Measurements from ENCODE around the gene IL17C.

Gene IL17C

GRCh38 chr16:88627531-88628411 lies 10.6 kb upstream of the IL17C start:
- Histone ChIP-seq H3K4me1 (no peaks in the 10 kb centered on the region), H3K4me3 (no peak overlapping the region), H3K36me3 (replicated peaks) (peaks cover 72% of the 10 kb centered on the region), H3K9me3 (no peaks in the 10 kb centered on the region), H3K27me3 (ENCODE audit: low read depth) (no peaks in the 10 kb centered on the region)
- in situ Hi-C loops (cut with MboI; ENCODE audit: low sequenced_read_pairs), result no loop called here
- DNase-seq (ENCODE audit: low spot score in 2 of 2), result no peak

DNA sequence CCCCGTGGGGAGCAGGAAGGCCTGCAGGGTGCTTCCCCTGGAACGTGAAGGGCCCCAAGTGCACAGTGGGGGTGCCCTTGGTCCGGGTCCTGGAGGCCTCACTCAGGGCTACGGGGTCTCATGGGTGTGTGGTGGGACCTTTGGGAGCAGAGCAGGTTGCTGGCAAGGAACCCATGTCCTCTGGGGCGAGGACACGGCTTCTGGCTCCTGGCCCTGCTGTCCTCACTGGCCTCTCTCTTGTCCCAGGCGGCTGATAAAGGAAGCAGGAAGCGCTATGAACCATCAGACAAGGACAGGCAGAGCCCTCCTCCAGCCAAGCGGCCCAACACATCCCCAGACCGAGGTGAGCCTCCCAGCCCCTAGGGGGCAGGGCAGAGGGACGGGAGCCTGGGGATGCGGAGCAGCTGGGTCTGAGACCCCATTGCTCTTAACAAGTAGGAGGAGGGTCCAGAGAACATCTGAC lies 9.8 kb upstream of the IL17C start:
- no peaks in the 10 kb centered on the region for H3K9me3 ChIP-seq
- H3K27me3 ChIP-seq (ENCODE audit: low read depth), result no peaks in the 10 kb centered on the region
- DNase-seq (ENCODE audit: low spot score in 2 of 2), result peak in 1 of 2 experiments; percentile 67
- H3K36me3 ChIP-seq (replicated peaks), result peaks cover 64% of the 10 kb centered on the region
- H3K4me1 ChIP-seq, result no peaks in the 10 kb centered on the region
- no peak overlapping the region for H3K4me3 ChIP-seq
- in situ Hi-C loops (cut with MboI; ENCODE audit: low sequenced_read_pairs), result no loop called here

DNA sequence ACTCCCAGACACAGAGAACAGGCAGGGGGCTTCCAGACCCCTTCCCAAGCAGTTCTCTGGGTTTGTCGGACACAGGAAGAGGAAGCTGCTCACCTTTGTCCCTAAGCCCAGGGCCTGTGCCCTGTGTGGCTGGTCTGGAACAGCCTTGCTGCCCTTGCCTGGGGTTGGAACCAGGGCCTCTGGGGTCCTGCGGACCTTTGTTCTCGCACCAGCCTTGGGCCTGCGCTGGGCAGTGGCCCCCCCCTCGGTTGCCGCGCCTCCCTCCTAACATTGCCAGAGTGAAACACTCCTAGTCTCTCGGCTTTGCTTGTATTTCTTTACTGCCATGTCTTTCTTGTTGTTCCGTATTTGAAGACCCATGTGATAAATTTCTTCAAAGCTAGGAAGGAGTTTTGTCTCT lies 8.5 kb upstream of the IL17C start:
- Histone ChIP-seq H3K4me3 (no peak overlapping the region), H3K9me3 (no peaks in the 10 kb centered on the region), H3K36me3 (replicated peaks) (peaks cover 51% of the 10 kb centered on the region), H3K27me3 (ENCODE audit: low read depth) (no peaks in the 10 kb centered on the region), H3K4me1 (no peaks in the 10 kb centered on the region)
- in situ Hi-C loops (cut with MboI; ENCODE audit: low sequenced_read_pairs), result no loop called here
- no peak for DNase-seq (ENCODE audit: low spot score in 2 of 2)

DNA sequence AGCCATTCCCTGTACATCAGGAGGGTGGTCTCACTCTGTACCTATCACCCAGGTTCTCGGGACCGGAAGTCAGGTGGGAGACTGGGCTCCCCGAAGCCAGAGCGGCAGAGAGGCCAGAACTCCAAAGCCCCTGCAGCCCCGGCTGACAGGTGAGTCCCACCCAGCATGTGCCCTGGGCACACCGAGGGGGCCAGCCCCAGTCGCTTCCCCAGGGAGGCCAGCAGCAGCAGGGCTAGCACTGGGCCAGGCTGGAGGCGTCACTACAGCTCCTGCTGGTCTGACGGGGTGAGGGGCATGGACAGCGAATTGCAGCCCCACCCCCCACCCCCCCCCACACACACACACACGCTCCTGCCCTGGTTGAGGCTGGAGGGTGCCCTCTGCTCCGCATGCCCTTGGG lies 7.9 kb upstream of the IL17C start:
- Histone ChIP-seq H3K4me3 (no peak overlapping the region), H3K36me3 (replicated peaks) (peaks cover 45% of the 10 kb centered on the region), H3K9me3 (no peaks in the 10 kb centered on the region), H3K4me1 (no peaks in the 10 kb centered on the region), H3K27me3 (ENCODE audit: low read depth) (no peaks in the 10 kb centered on the region)
- in situ Hi-C loops (cut with MboI; ENCODE audit: low sequenced_read_pairs), result no loop called here
- no peak for DNase-seq (ENCODE audit: low spot score in 2 of 2)

GRCh38 chr16:88630941-88631340 lies 7.4 kb upstream of the IL17C start:
- no peak overlapping the region for H3K4me3 ChIP-seq
- H3K4me1 ChIP-seq, result no peaks in the 10 kb centered on the region
- DNase-seq (ENCODE audit: low spot score in 2 of 2), result no peak
- in situ Hi-C loops (cut with MboI; ENCODE audit: low sequenced_read_pairs), result no loop called here
- peaks cover 44% of the 10 kb centered on the region for H3K36me3 ChIP-seq (replicated peaks)
- no peaks in the 10 kb centered on the region for H3K27me3 ChIP-seq (ENCODE audit: low read depth)
- no peaks in the 10 kb centered on the region for H3K9me3 ChIP-seq

DNA sequence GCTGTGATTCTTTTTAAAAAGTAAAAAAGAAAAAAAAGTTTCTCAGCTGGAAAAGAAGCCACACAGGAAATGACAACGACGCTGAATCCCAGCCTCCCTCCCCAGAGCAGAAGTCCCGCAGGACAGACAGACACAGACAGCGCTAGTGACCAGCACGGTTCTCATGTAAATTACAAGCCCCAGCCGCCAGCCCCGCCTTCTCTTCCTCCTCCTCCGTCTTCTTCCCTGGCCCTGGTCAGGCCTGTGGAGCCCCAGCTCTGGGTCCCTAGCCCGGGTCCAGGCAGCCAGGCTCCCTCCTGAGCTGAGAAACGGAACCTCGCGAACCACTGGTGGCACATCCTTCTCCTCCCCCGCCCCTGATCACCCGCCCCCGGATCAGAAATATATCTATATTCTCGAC lies 7.0 kb upstream of the IL17C start:
- H3K9me3 ChIP-seq, result no peaks in the 10 kb centered on the region
- no peaks in the 10 kb centered on the region for H3K4me1 ChIP-seq
- H3K36me3 ChIP-seq (replicated peaks), result peaks cover 44% of the 10 kb centered on the region
- in situ Hi-C loops (cut with MboI; ENCODE audit: low sequenced_read_pairs), result no loop called here
- DNase-seq (ENCODE audit: low spot score in 2 of 2), result no peak
- no peaks in the 10 kb centered on the region for H3K27me3 ChIP-seq (ENCODE audit: low read depth)
- H3K4me3 ChIP-seq, result no peak overlapping the region

- Histone ChIP-seq H3K9me3 (no peaks in the 10 kb centered on the region), H3K36me3 (replicated peaks) (peaks cover 41% of the 10 kb centered on the region), H3K4me1 (no peaks in the 10 kb centered on the region), H3K4me3 (no peak overlapping the region), H3K27me3 (ENCODE audit: low read depth) (no peaks in the 10 kb centered on the region)
- in situ Hi-C loops (cut with MboI; ENCODE audit: low sequenced_read_pairs), result no loop called here
- DNase-seq (ENCODE audit: low spot score in 2 of 2), result no peak
Measured at GRCh38 chr16:88631920-88632586, 6.3 kb upstream of the IL17C start.

DNA sequence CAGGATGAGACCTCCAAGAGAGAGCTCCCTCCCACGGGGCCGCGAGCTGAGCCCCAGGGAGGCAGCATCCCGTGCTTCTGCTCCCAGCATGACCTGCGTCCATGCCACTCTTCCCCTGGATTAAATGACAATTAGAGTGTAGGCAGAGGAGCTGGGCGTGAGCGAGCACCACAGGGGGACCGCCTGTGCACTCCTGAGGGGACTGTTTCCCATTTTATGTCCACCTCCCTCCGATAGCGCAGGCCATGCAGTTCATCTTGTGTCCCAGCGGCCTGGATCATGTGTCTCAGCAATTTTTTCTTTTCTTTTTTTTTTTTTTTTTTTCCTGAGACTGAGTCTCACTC lies 5.8 kb upstream of the IL17C start:
- Histone ChIP-seq H3K9me3 (no peaks in the 10 kb centered on the region), H3K27me3 (ENCODE audit: low read depth) (no peaks in the 10 kb centered on the region), H3K36me3 (replicated peaks) (peaks cover 37% of the 10 kb centered on the region), H3K4me3 (no peak overlapping the region), H3K4me1 (no peaks in the 10 kb centered on the region)
- DNase-seq (ENCODE audit: low spot score in 2 of 2), result no peak
- in situ Hi-C loops (cut with MboI; ENCODE audit: low sequenced_read_pairs), result no loop called here

GRCh38 chr16:88633684-88634140 lies 4.7 kb upstream of the IL17C start:
- in situ Hi-C loops (cut with MboI; ENCODE audit: low sequenced_read_pairs), result no loop called here
- H3K4me1 ChIP-seq, result no peaks in the 10 kb centered on the region
- H3K4me3 ChIP-seq, result no peak overlapping the region
- H3K27me3 ChIP-seq (ENCODE audit: low read depth), result peaks cover 5% of the 10 kb centered on the region; the same call in 1 of the 2 replicates
- no peaks in the 10 kb centered on the region for H3K9me3 ChIP-seq
- peaks cover 26% of the 10 kb centered on the region for H3K36me3 ChIP-seq (replicated peaks)
- DNase-seq (ENCODE audit: low spot score in 2 of 2), result no peak

GRCh38 chr16:88634141-88634993 lies 4.0 kb upstream of the IL17C start:
- no peak overlapping the region for H3K4me3 ChIP-seq
- no peaks in the 10 kb centered on the region for H3K4me1 ChIP-seq
- in situ Hi-C loops (cut with MboI; ENCODE audit: low sequenced_read_pairs), result no loop called here
- DNase-seq (ENCODE audit: low spot score in 2 of 2), result no peak
- H3K36me3 ChIP-seq (replicated peaks), result peaks cover 20% of the 10 kb centered on the region
- peaks cover 11% of the 10 kb centered on the region for H3K27me3 ChIP-seq (ENCODE audit: low read depth)
- no peaks in the 10 kb centered on the region for H3K9me3 ChIP-seq

DNA sequence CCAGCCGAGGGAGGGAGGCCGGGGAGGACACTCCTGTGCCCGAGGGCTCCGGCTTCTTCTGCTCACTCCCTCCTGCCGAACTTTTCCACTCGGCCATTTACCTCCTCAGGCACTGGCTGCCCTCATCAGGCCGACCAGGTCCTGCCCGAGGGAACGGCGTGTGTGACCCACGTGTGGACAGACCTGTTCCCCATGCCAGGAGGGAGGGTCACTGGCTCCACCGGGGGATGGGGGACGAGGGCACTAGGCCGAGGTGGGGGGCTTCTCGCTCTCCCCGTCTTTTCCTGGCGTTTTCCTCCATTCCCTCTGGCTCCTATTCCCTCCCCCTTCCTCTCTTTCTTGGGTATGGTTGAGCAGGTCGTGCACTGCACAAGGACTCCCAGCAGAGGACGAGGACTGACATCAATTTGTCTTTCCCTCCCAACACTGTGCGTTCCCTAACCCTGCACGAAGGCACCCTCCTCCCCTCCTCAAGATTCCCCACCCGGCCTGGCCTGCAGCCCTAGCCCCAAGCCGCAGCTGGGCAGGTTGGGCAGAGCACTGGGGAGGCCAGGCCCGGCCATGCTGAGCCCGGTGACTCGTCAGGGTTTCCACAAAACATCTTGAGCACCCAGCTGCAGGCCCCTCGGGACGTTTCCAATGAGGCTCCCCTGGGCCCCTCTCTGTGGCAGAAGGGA lies 3.2 kb upstream of the IL17C start:
- Histone ChIP-seq H3K4me1 (no peaks in the 10 kb centered on the region), H3K9me3 (no peaks in the 10 kb centered on the region), H3K36me3 (replicated peaks) (peaks cover 13% of the 10 kb centered on the region), H3K4me3 (no peak overlapping the region), H3K27me3 (ENCODE audit: low read depth) (peaks cover 19% of the 10 kb centered on the region)
- no peak for DNase-seq (ENCODE audit: low spot score in 2 of 2)
- in situ Hi-C loops (cut with MboI; ENCODE audit: low sequenced_read_pairs), result no loop called here

DNA sequence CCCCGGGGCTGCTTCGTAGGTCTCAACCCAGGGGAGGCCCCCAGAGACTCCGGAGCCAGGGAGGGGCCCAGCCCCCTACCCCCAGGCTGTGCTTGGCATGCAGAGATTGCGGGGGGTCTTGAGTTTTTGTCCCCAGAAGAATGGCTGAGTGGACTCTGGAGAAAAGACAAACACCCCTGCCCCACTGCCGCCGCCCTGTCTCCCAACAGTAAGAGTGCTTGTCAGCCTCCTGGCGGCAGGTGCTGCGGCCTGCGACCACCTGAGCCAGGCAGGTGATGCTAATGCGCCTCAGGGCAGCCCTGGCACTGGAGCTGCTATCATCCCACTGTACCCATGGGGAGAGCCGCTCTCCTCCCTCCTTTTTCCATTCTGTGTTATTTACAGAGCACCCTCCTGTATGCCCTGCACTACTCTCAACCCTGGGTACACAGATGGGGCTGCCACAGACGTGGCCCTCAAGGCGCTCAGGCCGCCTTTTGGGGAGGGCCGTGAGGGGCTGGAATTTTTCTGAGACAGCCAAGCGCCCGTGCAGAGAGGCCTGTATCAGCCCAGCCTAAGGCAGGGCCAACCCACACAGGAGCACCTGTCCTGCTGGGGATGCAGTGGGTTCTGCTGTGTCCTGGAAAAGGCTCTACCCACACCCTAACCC lies 2.6 kb upstream of the IL17C start:
- Histone ChIP-seq H3K9me3 (no peaks in the 10 kb centered on the region), H3K4me3 (no peak overlapping the region), H3K36me3 (replicated peaks) (peaks cover 10% of the 10 kb centered on the region), H3K4me1 (no peaks in the 10 kb centered on the region), H3K27me3 (ENCODE audit: low read depth) (peaks cover 26% of the 10 kb centered on the region)
- no peak for DNase-seq (ENCODE audit: low spot score in 2 of 2)
- in situ Hi-C loops (cut with MboI; ENCODE audit: low sequenced_read_pairs), result no loop called here
